Dermis microvascular lymphatic vessel endothelial cell (primary cell): Measurements from ENCODE around the gene IL26. TPM values are rescaled to one million over a fixed set of nuclear protein-coding genes. Genes with fewer than 3 reads are reported as not detected.
"Not testable (repeated sequence)": the region's sequence is repeated elsewhere in the genome, so short reads cannot be mapped to it uniquely, and the experiment has no call there.

Experiments
- DNase-seq, 2 donors: peaks; one replicate each; pipeline versions ENCODE4 v3.0.0 to v3.0.0-alpha.2; 2010; ENCODE audit warnings: low read depth in 2 of 2
- total RNA-seq: library from RNA; depleted of rRNA; stranded (reverse); fragments of >200 nt; gene quantifications from 2 replicates; pipeline ENCODE4 v1.2.1, GENCODE V29; 2014

The IL26 gene
- total RNA-seq, 1 donor from 2014 or later, result not detected

- peak; percentile 12 to 61 for DNase-seq
Observed at GRCh38 chr12:68240079-68240478, 14.5 kb upstream of the IL26 start.

GRCh38 chr12:68239309-68239982 is 13.8 kb upstream of the IL26 start:
- no peak for DNase-seq

- no peak for DNase-seq
Observed at GRCh38 chr12:68237619-68238018, 12.0 kb upstream of the IL26 start.

- DNase-seq, result no peak
Observed at GRCh38 chr12:68237078-68237477, 11.5 kb upstream of the IL26 start.

GRCh38 chr12:68236421-68237059 is 10.9 kb upstream of the IL26 start:
- peak; percentile 36 to 43 for DNase-seq

GRCh38 chr12:68235576-68235975 is 10.0 kb upstream of the IL26 start:
- DNase-seq, result no peak

GRCh38 chr12:68234140-68234539 is 8.5 kb upstream of the IL26 start:
- DNase-seq, result no peak

GRCh38 chr12:68233498-68233897 is 7.9 kb upstream of the IL26 start:
- no peak for DNase-seq

GRCh38 chr12:68231691-68232090 is 6.1 kb upstream of the IL26 start:
- no peak for DNase-seq

- no peak for DNase-seq
Observed at GRCh38 chr12:68231229-68231628, 5.6 kb upstream of the IL26 start.

- no peak for DNase-seq
Observed at GRCh38 chr12:68229956-68230355, 4.3 kb upstream of the IL26 start.

GRCh38 chr12:68227356-68227755 is 1.7 kb upstream of the IL26 start:
- no peak for DNase-seq

GRCh38 chr12:68224613-68225285 is 861 bp downstream of the IL26 start:
- no peak for DNase-seq

- DNase-seq, result peak; percentile 72 to 85
Observed at GRCh38 chr12:68223067-68223747, 2.4 kb downstream of the IL26 start.

GRCh38 chr12:68222326-68222725 is 3.3 kb downstream of the IL26 start:
- DNase-seq, result no peak

GRCh38 chr12:68221497-68221896 is 4.1 kb downstream of the IL26 start:
- no peak for DNase-seq

- no peak for DNase-seq
Observed at GRCh38 chr12:68210875-68211274, 14.7 kb downstream of the IL26 start.

- not testable (repeated sequence) for DNase-seq
Observed at GRCh38 chr12:68209048-68209728, 16.4 kb downstream of the IL26 start.

GRCh38 chr12:68207276-68207675 is 18.3 kb downstream of the IL26 start:
- no peak for DNase-seq

GRCh38 chr12:68206446-68206845 is 19.2 kb downstream of the IL26 start:
- peak in 1 of 2 donors; percentile 30 for DNase-seq

- no peak for DNase-seq
Observed at GRCh38 chr12:68203460-68203875, 22.1 kb downstream of the IL26 start.

GRCh38 chr12:68200854-68201253 is 24.8 kb downstream of the IL26 start:
- DNase-seq, result no peak
